Measurements from ENCODE around the gene NAALAD2. TPM values are rescaled to one million over a fixed set of nuclear protein-coding genes. Genes with fewer than 3 reads are reported as not detected.

Gene NAALAD2
- total RNA-seq, 2 donors from 2014 or later = 3.3 to 8.8 TPM

- Mint-ChIP-seq H3K4me3 (no peak overlapping the region), H3K36me3 (ENCODE audit: low read depth) (no peaks in the 10 kb centered on the region), H3K4me1 (peaks cover 10% of the 10 kb centered on the region), H3K27ac (no peak overlapping the region), H3K27me3 (ENCODE audit: insufficient read depth) (no peaks in the 10 kb centered on the region), H3K9me3 (peaks cover 13% of the 10 kb centered on the region)
- Histone ChIP-seq H3K9ac (ENCODE audit: extremely low read depth, low read length, poor library complexity, severe bottlenecking) (no peak overlapping the region), H3K36me3 (ENCODE audit: control insufficient read depth, insufficient read depth, low read length) (no peaks in the 10 kb centered on the region), H3K27ac (ENCODE audit: low read depth, low read length) (no peak overlapping the region), H3K4me3 (ENCODE audit: low read length) (no peak overlapping the region), H3K9me3 (ENCODE audit: control insufficient read depth, low read length) (peaks cover 7% of the 10 kb centered on the region), H3K27me3 (ENCODE audit: control insufficient read depth, insufficient read depth, low read length, poor library complexity, severe bottlenecking) (no peaks in the 10 kb centered on the region), H3K4me1 (ENCODE audit: control insufficient read depth, insufficient read depth, low read length) (no peaks in the 10 kb centered on the region)
- 86% methylated on average over 3 of the region's 3 CpGs; no CpG with 5 or more reads in 1 of the 2 experiments for WGBS, 2 experiments (ENCODE audit: insufficient coverage in 1 of 2, insufficient read length in 1 of 2)
- no peak for DNase-seq
- no peak for TF ChIP-seq CTCF (conservative IDR thresholded peaks at IDR 0.05)
Measured at GRCh38 chr11:90228056-90228455, 93.6 kb downstream of the NAALAD2 start.

- H3K9ac ChIP-seq (ENCODE audit: extremely low read depth, low read length, poor library complexity, severe bottlenecking) = no peak overlapping the region
- no peak for TF ChIP-seq CTCF (conservative IDR thresholded peaks at IDR 0.05)
- Mint-ChIP-seq H3K4me3 (no peak overlapping the region), H3K9me3 (peaks cover 13% of the 10 kb centered on the region), H3K4me1 (peaks cover 3% of the 10 kb centered on the region), H3K27me3 (ENCODE audit: insufficient read depth) (no peaks in the 10 kb centered on the region), H3K36me3 (ENCODE audit: low read depth) (no peaks in the 10 kb centered on the region), H3K27ac (no peak overlapping the region)
- H3K4me3 ChIP-seq (ENCODE audit: low read length) = no peak overlapping the region
- no peaks in the 10 kb centered on the region for H3K36me3 ChIP-seq (ENCODE audit: control insufficient read depth, insufficient read depth, low read length)
- 88 to 89% methylated on average over 1 of the region's 1 CpG for WGBS, 2 experiments (ENCODE audit: insufficient coverage in 1 of 2, insufficient read length in 1 of 2)
- H3K9me3 ChIP-seq (ENCODE audit: control insufficient read depth, low read length) = peaks cover 7% of the 10 kb centered on the region
- no peak overlapping the region for H3K27ac ChIP-seq (ENCODE audit: low read depth, low read length)
- DNase-seq = no peak
- no peaks in the 10 kb centered on the region for H3K27me3 ChIP-seq (ENCODE audit: control insufficient read depth, insufficient read depth, low read length, poor library complexity, severe bottlenecking)
- H3K4me1 ChIP-seq (ENCODE audit: control insufficient read depth, insufficient read depth, low read length) = peaks cover 3% of the 10 kb centered on the region
Measured at GRCh38 chr11:90229791-90230190, 95.3 kb downstream of the NAALAD2 start.

GRCh38 chr11:90234977-90235376, 100.5 kb downstream of the NAALAD2 start:
- H3K36me3 ChIP-seq (ENCODE audit: control insufficient read depth, insufficient read depth, low read length) = no peaks in the 10 kb centered on the region
- H3K4me1 ChIP-seq (ENCODE audit: control insufficient read depth, insufficient read depth, low read length) = peaks cover 3% of the 10 kb centered on the region
- Mint-ChIP-seq H3K27ac (no peak overlapping the region), H3K27me3 (ENCODE audit: insufficient read depth) (no peaks in the 10 kb centered on the region), H3K4me3 (no peak overlapping the region), H3K36me3 (ENCODE audit: low read depth) (no peaks in the 10 kb centered on the region), H3K9me3 (peaks cover 9% of the 10 kb centered on the region), H3K4me1 (no peaks in the 10 kb centered on the region)
- WGBS, 2 experiments (ENCODE audit: insufficient coverage in 1 of 2, insufficient read length in 1 of 2) = 93 to 96% methylated on average over 2 of the region's 2 CpGs
- no peak overlapping the region for H3K27ac ChIP-seq (ENCODE audit: low read depth, low read length)
- no peak overlapping the region for H3K9ac ChIP-seq (ENCODE audit: extremely low read depth, low read length, poor library complexity, severe bottlenecking)
- no peak for TF ChIP-seq CTCF (conservative IDR thresholded peaks at IDR 0.05)
- H3K27me3 ChIP-seq (ENCODE audit: control insufficient read depth, insufficient read depth, low read length, poor library complexity, severe bottlenecking) = no peaks in the 10 kb centered on the region
- H3K9me3 ChIP-seq (ENCODE audit: control insufficient read depth, low read length) = peaks cover under 1% of the 10 kb centered on the region
- DNase-seq = no peak
- H3K4me3 ChIP-seq (ENCODE audit: low read length) = no peak overlapping the region

Data from endodermal cell (in vitro differentiated cells).